SU-DHL-6 (cell line): Measurements from ENCODE around the gene CEND1.

Source experiments
- H2AFZ ChIP-seq: fragments of 200-600 bp; sonication (generic); 2 replicates; pipeline ENCODE4 v1.6.1; 2014; ENCODE audit warnings: low read depth, mild to moderate bottlenecking, moderate library complexity, mixed read lengths, antibody characterized with exemption, low read length; ENCODE audit not compliant: severe bottlenecking
- H3F3A ChIP-seq: fragments of 200-600 bp; shearing (Covaris generic); 2 replicates; pipeline ENCODE4 v1.6.0; 2016; ENCODE audit warnings: antibody characterized with exemption, mild to moderate bottlenecking; ENCODE audit not compliant: insufficient read depth
- H3K27ac ChIP-seq: fragments of 200-600 bp; sonication (generic); 2 replicates; pipeline ENCODE4 v1.5.1; 2016; ENCODE audit warnings: low read depth, mild to moderate bottlenecking, low read length, moderate library complexity, mixed read lengths
- H3K27me3 ChIP-seq: fragments of 200-600 bp; sonication (generic), shearing (Covaris generic); 2 replicates; pipeline ENCODE4 v1.6.0; 2014; ENCODE audit warnings: mild to moderate bottlenecking, low read length
- H3K36me3 ChIP-seq: fragments of 200-600 bp; sonication (generic); 2 replicates; pipeline ENCODE4 v1.6.1; 2014; ENCODE audit warnings: mild to moderate bottlenecking, low read length, mixed read lengths
- H3K4me2 ChIP-seq: fragments of 300-600, 200-600 bp; shearing (Covaris generic), sonication (generic); 2 replicates; pipeline ENCODE4 v1.6.0; 2014; ENCODE audit warnings: low read length, low read depth, mild to moderate bottlenecking; ENCODE audit not compliant: poor library complexity, severe bottlenecking
- H3K4me3 ChIP-seq: fragments of 200-600 bp; sonication (generic); 2 replicates; pipeline ENCODE4 v1.5.1; 2014; ENCODE audit warnings: antibody characterized with exemption, low read length, mild to moderate bottlenecking, mixed read lengths; ENCODE audit not compliant: insufficient read depth, poor library complexity, severe bottlenecking
- H3K79me2 ChIP-seq: fragments of 200-600 bp; sonication (generic); 2 replicates; pipeline ENCODE4 v1.6.1; 2014; ENCODE audit warnings: mild to moderate bottlenecking, low read length, moderate library complexity; ENCODE audit not compliant: insufficient read depth
- H3K9ac ChIP-seq: fragments of 200-600 bp; sonication (generic); 2 replicates; pipeline ENCODE4 v1.7.0; 2014; ENCODE audit warnings: mild to moderate bottlenecking, low read length
- H3K9me2 ChIP-seq: fragments of 200-600 bp; sonication (generic); replicated peaks from 2 replicates; pipeline ENCODE4 v1.6.1; 2014; ENCODE audit warnings: low read length; ENCODE audit not compliant: insufficient read depth
- H3K9me3 ChIP-seq: fragments of 200-600 bp; sonication (generic); 2 replicates; pipeline ENCODE4 v1.6.1; 2014; ENCODE audit warnings: low read length, mixed read lengths; ENCODE audit not compliant: insufficient read depth
- H4K20me1 ChIP-seq: fragments of 200-600 bp; sonication (generic); 2 replicates; pipeline ENCODE4 v1.6.1; 2014; ENCODE audit warnings: low read depth, mild to moderate bottlenecking, antibody characterized with exemption, low read length, moderate library complexity, mixed read lengths
- CTCF ChIP-seq: fragments of 200-600 bp; sonication (generic); IDR thresholded peaks from one replicate; pipeline ENCODE4 v1.5.1; 2017; ENCODE audit warnings: antibody characterized with exemption, mild to moderate bottlenecking, low read length, moderate library complexity; ENCODE audit not compliant: insufficient read depth, poor library complexity, severe bottlenecking
- EZH2phosphoT487 ChIP-seq: fragments of 200-600 bp; sonication (generic), shearing (Covaris generic); conservative IDR thresholded peaks from 2 replicates; pipeline ENCODE4 v1.6.1; 2018; ENCODE audit warnings: mild to moderate bottlenecking, antibody characterized with exemption, low read length, moderate library complexity, mixed read lengths

The CEND1 gene

DNA sequence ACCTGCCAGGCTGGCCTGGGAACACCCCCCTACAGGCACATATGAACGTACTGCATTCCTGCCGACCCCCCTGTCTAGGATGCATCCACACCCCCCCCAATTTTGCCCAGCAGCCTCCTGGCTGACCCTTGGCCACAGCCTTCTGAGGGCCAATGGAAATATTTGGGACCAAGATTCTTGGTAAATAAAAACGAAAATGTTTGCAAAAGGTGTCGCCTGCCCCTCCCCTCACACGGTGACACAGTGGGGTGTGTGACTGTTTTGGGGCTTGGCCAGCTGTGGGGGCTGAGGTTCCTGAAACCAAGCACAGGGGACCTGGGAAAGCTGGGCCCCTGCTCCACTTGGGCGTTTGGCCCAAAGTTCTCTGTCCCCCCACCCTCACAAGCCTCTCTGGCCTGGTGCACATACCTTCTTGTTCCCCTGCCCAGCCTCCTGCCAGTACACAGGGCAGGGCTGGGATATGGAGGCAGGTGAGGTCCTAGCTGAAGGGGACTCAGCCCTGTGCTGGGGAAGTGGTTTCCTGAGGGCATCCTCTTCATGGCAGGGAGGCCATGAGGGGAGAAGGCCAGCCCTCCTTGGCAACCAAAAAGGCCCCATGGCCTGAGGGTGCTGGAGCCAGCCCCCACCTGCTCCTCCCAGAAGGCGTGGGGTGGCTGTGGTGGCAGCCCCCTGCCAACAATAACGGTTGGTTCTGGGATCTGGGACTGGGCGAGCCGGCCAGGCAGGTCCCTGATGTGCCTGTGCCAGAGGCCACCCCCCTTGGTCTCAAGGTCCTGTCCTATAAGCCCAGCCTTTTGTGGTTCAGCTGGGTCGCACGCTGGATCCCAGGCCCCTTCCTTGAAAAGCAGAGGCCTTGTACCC is 35.7 kb upstream of the CEND1 start:
- Histone ChIP-seq H3K9me2 (no peaks in the 10 kb centered on the region), H3K9ac (no peak overlapping the region), H3K4me2 (no peak overlapping the region), H3K27ac (no peak overlapping the region), H3K36me3 (no peaks in the 10 kb centered on the region), H3K79me2 (no peaks in the 10 kb centered on the region), H3K27me3 (no peaks in the 10 kb centered on the region), H3F3A (no peaks in the 10 kb centered on the region), H2AFZ (no peak overlapping the region), H4K20me1 (no peaks in the 10 kb centered on the region; the same call in 1 of the 2 replicates), H3K4me3 (no peak overlapping the region), H3K9me3 (no peaks in the 10 kb centered on the region)
- TF ChIP-seq EZH2phosphoT487 (no peak), CTCF (no peak)

DNA sequence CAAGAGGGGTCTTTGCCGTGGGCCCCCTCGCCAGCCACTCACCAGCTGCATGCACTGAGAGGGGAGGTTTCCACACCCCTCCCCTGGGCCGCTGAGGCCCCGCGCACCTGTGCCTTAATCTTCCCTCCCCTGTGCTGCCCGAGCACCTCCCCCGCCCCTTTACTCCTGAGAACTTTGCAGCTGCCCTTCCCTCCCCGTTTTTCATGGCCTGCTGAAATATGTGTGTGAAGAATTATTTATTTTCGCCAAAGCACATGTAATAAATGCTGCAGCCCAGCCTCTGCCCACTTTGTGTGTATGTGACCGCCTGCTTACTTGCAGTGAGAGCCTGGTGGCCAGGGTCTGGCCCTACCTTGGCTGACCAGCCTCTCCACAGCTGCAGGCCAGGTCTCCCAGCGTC is 35.1 kb upstream of the CEND1 start:
- no peak overlapping the region for H2AFZ ChIP-seq
- TF ChIP-seq EZH2phosphoT487 (no peak), CTCF (no peak)
- no peaks in the 10 kb centered on the region for H3K36me3 ChIP-seq
- no peaks in the 10 kb centered on the region for H3K79me2 ChIP-seq
- no peaks in the 10 kb centered on the region for H3F3A ChIP-seq
- no peaks in the 10 kb centered on the region for H3K9me3 ChIP-seq
- H3K27ac ChIP-seq = no peak overlapping the region
- no peak overlapping the region for H3K4me3 ChIP-seq
- H3K9me2 ChIP-seq = no peaks in the 10 kb centered on the region
- H4K20me1 ChIP-seq = no peaks in the 10 kb centered on the region; the same call in 1 of the 2 replicates
- H3K9ac ChIP-seq = no peak overlapping the region
- H3K27me3 ChIP-seq = no peaks in the 10 kb centered on the region
- no peak overlapping the region for H3K4me2 ChIP-seq

- no peak overlapping the region for H3K27ac ChIP-seq
- H3K36me3 ChIP-seq = no peaks in the 10 kb centered on the region
- H4K20me1 ChIP-seq = no peaks in the 10 kb centered on the region; the same call in 1 of the 2 replicates
- no peaks in the 10 kb centered on the region for H3K9me3 ChIP-seq
- H3K9ac ChIP-seq = no peak overlapping the region
- no peak overlapping the region for H3K4me2 ChIP-seq
- TF ChIP-seq EZH2phosphoT487 (no peak), CTCF (no peak)
- H3K79me2 ChIP-seq = no peaks in the 10 kb centered on the region
- H3K4me3 ChIP-seq = no peak overlapping the region
- no peaks in the 10 kb centered on the region for H3F3A ChIP-seq
- no peak overlapping the region for H2AFZ ChIP-seq
- H3K27me3 ChIP-seq = no peaks in the 10 kb centered on the region
- H3K9me2 ChIP-seq = no peaks in the 10 kb centered on the region
Measured at GRCh38 chr11:824292-824880, 34.5 kb upstream of the CEND1 start.
